OCI-M2 (cell line): ENCODE data around the gene BRWD1.
"Not testable (repeated sequence)": the region's sequence is repeated elsewhere in the genome, so short reads cannot be mapped to it uniquely, and the experiment has no call there.

ENCODE experiments used
- DNase-seq: peaks from one replicate; lab custom pipeline; 2025; ENCODE audit not compliant: unreplicated experiment; lab: John Stamatoyannopoulos, UW

Gene BRWD1

GRCh38 chr21:39176271-39176709 lies 137.1 kb downstream of the BRWD1 start:
- DNase-seq, result no peak

DNA sequence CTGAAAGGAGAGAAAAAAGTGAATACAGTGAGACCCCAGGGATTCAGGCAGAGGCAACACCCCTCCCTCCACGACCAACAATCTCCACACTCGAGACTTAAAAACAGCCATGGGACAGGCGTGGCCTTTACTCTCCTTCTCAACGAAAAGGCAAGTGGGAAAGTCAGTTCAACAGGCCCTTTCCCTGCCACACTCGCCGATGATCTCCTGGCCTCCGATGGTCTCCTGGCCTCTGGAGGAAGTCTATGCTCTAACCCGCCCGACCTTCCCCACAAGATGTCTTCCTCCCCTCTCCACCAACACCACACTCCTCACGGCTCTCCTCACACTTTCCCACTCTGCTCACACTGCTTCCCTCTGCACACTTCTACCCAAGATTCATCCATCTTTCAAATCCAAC lies 137.8 kb downstream of the BRWD1 start:
- DNase-seq, result no peak

- no peak for DNase-seq
These were observed 138.3 kb downstream of the BRWD1 start for GRCh38 chr21:39175154-39175553.

GRCh38 chr21:39173716-39174680 lies 139.4 kb downstream of the BRWD1 start:
- no peak for DNase-seq

- no peak for DNase-seq
These were observed 143.5 kb downstream of the BRWD1 start for GRCh38 chr21:39169906-39170305.

DNA sequence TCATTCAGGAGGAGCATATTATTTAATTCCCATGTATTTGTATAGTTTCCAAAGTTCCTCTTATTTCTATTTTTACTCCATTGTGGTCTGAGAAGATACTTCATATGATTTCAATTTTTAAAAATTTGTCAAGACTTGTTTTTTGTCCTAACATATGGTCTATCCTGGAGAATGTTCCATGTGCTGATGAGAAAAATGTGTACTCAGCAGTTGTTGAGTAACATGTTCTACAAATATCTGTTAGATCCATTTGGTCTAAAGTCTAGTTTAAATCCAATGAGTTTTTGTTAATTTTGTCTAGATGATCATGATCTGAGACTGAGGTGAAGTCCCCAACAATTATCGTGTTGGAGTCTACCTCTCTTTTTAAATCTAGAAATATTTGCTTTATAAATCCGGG lies 144.6 kb downstream of the BRWD1 start:
- no peak for DNase-seq

- no peak for DNase-seq
These were observed 148.9 kb downstream of the BRWD1 start for GRCh38 chr21:39164523-39164922.

- DNase-seq, result no peak
These were observed 152.4 kb downstream of the BRWD1 start for GRCh38 chr21:39161064-39161463.

GRCh38 chr21:39159342-39160063 lies 153.9 kb downstream of the BRWD1 start:
- no peak for DNase-seq

DNA sequence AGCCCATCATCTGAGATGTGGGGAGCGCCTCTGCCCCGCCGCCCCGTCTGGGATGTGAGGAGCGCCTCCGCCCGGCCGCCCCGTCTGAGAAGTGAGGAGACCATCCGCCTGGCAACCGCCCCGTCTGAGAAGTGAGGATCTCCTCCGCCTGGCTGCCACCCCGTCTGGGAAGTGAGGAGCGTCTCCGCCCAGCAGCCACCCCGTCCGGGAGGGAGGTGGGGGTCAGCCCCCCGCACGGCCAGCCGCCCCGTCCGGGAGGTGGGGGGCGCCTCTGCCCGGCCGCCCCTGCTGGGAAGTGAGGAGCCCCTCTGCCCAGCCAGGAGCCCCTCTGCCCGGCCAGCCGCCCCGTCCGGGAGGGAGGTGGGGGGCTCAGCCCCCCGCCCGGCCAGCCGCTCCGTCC lies 156.2 kb downstream of the BRWD1 start:
- DNase-seq, result not testable (repeated sequence)

DNA sequence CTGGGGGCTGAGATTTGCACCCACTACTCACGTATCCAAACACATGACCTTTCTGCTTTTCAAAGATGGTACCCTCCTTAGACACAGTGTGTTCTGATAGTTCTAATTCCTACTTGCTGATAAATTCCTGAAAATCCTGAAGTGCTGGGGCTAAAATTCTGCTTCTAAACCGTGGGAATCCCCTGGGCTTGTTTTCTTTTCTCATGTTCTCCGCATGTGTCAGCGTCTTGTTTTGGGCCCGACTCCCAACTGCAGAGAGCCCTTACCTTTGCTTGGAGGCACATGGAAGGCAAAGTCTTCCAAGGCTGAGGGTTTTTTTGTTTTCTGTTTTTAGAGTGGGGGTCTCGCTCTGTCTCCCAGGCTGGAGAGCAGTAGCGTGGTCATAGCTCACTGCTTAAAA lies 157.4 kb downstream of the BRWD1 start:
- no peak for DNase-seq

- DNase-seq, result no peak
These were observed 157.9 kb downstream of the BRWD1 start for GRCh38 chr21:39155578-39155977.

DNA sequence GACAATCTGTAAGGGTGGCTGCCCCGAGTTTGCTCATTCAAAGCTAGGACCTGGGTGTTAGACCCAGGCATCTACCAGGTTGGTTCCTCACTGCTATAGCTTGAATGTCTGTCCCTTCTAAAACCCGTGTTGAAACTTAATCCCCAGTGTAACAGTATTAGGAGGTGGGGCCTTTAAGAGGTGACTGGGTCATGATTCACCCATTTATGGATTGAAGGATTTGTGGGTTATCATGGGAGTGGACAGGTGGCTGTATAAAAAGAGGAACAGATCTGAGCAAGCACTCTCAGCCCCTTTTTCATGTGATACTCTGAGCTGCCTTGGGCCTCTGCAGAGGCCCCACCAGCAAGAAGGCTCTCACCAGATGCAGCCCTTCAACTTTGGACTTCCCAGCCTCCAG lies 159.6 kb downstream of the BRWD1 start:
- no peak for DNase-seq

DNA sequence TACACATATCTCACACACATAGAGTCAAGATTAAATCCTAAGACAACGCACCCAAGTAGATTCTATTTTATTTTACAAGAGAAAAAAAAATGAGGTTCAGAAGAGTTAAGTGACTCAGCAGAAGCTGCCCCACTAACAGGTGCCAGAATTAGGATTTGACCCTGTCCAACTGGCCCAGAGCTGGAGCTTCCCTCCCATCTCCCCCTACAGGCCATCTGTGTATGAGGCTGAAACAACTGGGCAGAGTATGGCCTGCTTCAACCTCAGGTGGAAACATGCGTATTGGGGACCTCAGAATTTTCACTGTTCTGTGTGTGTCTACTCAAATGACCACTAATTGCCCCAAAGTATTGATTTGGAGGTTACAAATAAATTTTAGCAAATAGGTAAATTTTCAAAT lies 160.1 kb downstream of the BRWD1 start:
- no peak for DNase-seq

DNA sequence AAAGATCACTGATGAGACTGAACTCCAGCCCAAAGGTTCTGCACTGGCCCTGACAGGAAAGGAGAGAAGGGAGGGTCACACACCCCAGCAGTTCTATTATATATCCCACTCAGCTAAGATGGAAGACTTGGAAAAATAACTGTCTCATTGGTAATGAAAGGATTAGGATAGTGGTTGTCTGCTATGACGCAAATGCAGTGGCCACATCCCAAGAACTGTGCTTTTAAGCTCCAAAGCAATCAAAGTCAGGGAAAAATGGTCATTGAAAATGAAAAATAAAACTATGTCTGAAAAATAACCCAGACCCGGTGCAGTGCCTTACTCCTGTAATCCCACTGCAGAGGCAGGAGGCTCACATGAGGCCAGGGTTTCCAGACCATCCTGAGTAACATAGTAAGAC lies 161.2 kb downstream of the BRWD1 start:
- no peak for DNase-seq

DNA sequence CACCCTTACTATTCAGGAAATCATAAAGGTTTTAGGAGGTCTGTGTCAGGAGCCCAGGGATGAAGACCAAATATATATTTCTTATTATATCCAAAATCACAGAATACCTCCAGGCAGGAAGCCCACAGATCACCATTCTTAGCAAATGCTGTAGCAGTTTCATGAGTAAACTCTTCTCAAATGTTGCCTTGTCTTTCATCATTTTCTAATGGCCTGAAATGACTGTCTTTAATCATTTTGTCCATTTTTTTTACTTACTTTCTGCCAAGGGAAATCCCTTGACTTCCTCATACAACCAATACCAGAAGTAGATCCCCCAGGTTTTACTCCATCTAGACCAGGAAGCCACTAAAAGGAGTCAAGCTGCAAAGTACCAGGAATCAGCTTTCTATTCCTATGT lies 162.6 kb downstream of the BRWD1 start:
- DNase-seq, result no peak

DNA sequence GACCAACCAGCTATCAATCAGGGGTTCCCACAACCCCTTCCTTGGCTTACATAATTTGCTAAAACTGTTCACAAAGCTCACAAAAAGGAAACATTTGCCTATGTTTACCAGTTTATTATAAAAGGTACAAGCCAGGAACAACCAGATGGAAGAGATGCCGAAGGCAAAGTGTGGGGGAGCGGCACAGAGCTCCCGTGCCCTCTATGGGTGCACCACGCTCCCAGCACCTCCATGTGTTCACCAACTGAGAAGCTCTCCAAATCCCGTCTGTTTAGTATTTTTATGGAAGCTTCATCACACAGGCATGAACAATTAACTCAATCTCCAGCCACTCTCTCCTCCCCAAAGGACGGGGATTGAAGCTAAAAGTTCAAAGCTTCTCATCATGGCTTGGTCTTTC lies 163.1 kb downstream of the BRWD1 start:
- no peak for DNase-seq

- no peak for DNase-seq
These were observed 163.6 kb downstream of the BRWD1 start for GRCh38 chr21:39149882-39150281.

DNA sequence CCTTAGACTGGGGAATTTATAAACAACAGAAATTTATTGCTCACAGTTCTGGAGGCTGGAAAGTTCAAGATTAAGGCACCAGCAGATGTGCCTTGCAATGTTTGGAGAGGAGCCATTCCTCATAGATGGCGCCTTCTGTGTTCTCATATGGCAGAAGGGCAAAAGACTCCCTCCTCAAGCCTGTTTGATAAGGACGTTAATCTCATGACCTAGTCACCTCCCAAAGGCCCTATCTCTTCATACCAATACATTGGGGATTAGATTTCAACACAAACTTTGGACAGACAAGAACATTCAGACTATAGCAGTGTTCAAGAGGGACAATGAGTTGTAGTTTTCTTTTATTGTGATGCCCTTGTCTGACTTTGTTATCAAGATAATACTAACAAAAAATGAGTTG lies 164.5 kb downstream of the BRWD1 start:
- no peak for DNase-seq

GRCh38 chr21:39144191-39144590 lies 169.2 kb downstream of the BRWD1 start:
- no peak for DNase-seq

DNA sequence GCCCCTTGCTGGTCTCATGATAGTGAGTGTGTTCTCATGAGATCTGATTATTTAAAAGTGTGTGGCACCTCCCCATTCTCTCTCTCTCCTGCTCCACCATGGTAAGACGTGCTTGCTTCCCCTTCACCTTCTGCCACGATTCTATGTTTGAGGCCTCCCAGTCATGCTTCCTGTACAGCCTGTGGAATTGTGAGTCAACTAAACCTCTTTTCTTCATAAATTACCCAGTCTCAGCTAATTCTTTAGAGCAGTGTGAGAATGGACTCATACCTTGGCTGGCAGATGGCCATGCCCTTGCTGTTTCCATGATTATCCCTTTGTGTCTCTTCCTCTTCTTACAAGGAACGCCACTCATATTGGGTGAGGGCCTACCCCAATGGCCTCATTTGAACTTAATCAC lies 170.5 kb downstream of the BRWD1 start:
- no peak for DNase-seq

DNA sequence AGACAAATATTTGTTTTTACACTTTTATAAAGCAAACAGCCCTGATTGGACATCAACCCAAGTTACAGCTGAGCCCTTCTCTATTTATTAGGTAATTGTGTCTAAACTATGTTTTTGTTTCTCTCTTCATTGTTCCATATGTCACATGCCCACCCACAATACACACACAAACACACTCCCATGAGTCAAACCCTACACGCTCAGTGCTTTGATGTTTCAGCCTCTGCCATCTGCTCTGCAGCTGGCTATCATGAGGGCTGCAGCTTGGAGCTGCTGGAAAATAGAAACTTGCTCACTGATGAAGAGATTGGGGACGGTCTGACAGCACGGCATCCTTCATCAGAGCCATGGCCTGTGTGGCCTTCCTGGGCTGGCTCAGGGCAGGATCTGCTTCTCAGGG lies 171.9 kb downstream of the BRWD1 start:
- no peak for DNase-seq
